Thoracic aorta (tissue), 2 donors: Measurements from ENCODE around the gene ALS2. TPM values are rescaled to one million over a fixed set of nuclear protein-coding genes. Genes with fewer than 3 reads are reported as not detected.

Source experiments
- ATAC-seq: fragments of 150-250 bp; one replicate; pipeline ENCODE4 v1.8.0; 2017; ENCODE audit warnings: low read depth; ENCODE audit not compliant: insufficient number of reproducible peaks, low FRiP score
- DNase-seq: peaks from one replicate; pipeline ENCODE4 v3.0.0-alpha.2; 2020; ENCODE audit warnings: low spot score
- H3K27ac ChIP-seq, 2 donors: fragments of 200-600 bp; sonication (generic); 1 replicate in 1 of 2; 2 replicates in 1 of 2; pipeline ENCODE4 v1.5.1; 2016; ENCODE audit warnings: mild to moderate bottlenecking in 2 of 2, moderate library complexity in 2 of 2
- H3K27me3 ChIP-seq: fragments of 200-600 bp; sonication (generic); replicated peaks from 2 replicates; pipeline ENCODE4 v1.6.0; 2016; ENCODE audit warnings: mild to moderate bottlenecking; ENCODE audit not compliant: insufficient read depth
- H3K36me3 ChIP-seq: fragments of 200-600 bp; sonication (generic); one replicate; pipeline ENCODE4 v1.5.1; 2016
- H3K4me1 ChIP-seq, 2 donors: fragments of 200-600 bp; sonication (generic); 1 replicate in 1 of 2; 2 replicates in 1 of 2; pipeline versions ENCODE4 v1.5.1 to v1.6.0; 2016; ENCODE audit warnings: low read depth in 2 of 2, mild to moderate bottlenecking in 1 of 2; ENCODE audit not compliant: control insufficient read depth in 1 of 2
- H3K4me3 ChIP-seq: fragments of 200-600 bp; sonication (generic); 2 replicates; pipeline ENCODE4 v1.5.1; 2016; ENCODE audit warnings: mild to moderate bottlenecking
- H3K9me3 ChIP-seq: fragments of 200-600 bp; sonication (generic); 2 replicates; pipeline ENCODE4 v1.5.1; 2016
- total RNA-seq, 2 donors: library from RNA; depleted of rRNA; stranded (reverse); fragments of >200 nt; gene quantifications; one replicate each; pipeline versions ENCODE4 v1.1.0 to v1.2.3, GENCODE V29; 2016
- TF ChIP-seq, protein P1 (sequence below): fragments of 200-600 bp; sonication (generic); IDR thresholded peaks from one replicate; pipeline ENCODE4 v1.5.1; 2019; ENCODE audit warnings: antibody characterized with exemption

The ALS2 gene
- total RNA-seq, 2 donors from 2014 or later, result 34.5 to 45.1 TPM

DNA sequence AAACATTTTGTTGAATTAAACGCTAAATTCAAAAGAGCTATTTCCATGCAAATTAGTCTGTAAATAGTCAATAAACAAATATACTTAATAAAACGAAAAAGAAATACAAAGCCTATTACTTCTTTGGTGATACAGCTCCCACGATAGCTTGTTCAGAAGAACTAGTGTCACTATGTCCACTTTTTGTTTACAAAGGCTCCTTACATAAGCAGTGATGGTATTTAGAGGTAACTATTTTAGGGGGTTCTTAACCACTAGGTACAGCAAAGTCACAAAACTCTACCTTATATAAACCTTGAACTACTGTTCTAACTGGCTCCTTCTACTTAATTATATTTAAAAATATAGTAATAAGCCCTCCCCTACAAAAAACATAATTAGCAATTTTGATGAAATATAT, 21.9 kb downstream of the ALS2 start:
- DNase-seq, result no peak
- Histone ChIP-seq H3K4me3 (no peak overlapping the region), H3K27ac (no peak overlapping the region), H3K27me3 (no peaks in the 10 kb centered on the region), H3K9me3 (no peaks in the 10 kb centered on the region), H3K4me1 (no peaks in the 10 kb centered on the region), H3K36me3 (peaks cover 31% of the 10 kb centered on the region)
- TF ChIP-seq, protein P1, sequence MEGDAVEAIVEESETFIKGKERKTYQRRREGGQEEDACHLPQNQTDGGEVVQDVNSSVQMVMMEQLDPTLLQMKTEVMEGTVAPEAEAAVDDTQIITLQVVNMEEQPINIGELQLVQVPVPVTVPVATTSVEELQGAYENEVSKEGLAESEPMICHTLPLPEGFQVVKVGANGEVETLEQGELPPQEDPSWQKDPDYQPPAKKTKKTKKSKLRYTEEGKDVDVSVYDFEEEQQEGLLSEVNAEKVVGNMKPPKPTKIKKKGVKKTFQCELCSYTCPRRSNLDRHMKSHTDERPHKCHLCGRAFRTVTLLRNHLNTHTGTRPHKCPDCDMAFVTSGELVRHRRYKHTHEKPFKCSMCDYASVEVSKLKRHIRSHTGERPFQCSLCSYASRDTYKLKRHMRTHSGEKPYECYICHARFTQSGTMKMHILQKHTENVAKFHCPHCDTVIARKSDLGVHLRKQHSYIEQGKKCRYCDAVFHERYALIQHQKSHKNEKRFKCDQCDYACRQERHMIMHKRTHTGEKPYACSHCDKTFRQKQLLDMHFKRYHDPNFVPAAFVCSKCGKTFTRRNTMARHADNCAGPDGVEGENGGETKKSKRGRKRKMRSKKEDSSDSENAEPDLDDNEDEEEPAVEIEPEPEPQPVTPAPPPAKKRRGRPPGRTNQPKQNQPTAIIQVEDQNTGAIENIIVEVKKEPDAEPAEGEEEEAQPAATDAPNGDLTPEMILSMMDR, result no peak
- ATAC-seq, result no peak

DNA sequence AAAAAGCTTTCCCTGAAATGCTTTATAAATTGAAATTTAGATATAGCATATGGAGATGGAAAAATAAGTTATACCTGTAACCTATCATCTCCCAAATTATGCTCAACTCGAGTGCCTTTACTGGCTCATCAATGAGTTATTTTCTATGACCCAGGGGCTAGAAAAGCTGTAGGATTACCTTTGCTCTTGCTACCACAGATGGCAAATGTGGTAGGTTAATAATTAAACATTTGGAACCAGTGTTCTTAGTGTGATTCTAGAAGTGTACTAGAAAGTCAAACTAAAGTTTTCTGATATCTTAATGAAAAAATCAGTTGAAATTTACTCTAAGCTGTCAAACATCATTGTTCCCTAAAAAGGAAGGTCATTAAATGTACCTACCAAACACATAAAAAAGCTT, 22.5 kb downstream of the ALS2 start:
- DNase-seq (no peak), ATAC-seq (no peak)
- TF ChIP-seq, protein P1, result no peak
- H3K36me3 ChIP-seq, result peaks cover 31% of the 10 kb centered on the region
- no peaks in the 10 kb centered on the region for H3K27me3 ChIP-seq
- no peak overlapping the region for H3K27ac ChIP-seq
- no peaks in the 10 kb centered on the region for H3K4me1 ChIP-seq
- H3K4me3 ChIP-seq, result no peak overlapping the region
- H3K9me3 ChIP-seq, result no peaks in the 10 kb centered on the region

DNA sequence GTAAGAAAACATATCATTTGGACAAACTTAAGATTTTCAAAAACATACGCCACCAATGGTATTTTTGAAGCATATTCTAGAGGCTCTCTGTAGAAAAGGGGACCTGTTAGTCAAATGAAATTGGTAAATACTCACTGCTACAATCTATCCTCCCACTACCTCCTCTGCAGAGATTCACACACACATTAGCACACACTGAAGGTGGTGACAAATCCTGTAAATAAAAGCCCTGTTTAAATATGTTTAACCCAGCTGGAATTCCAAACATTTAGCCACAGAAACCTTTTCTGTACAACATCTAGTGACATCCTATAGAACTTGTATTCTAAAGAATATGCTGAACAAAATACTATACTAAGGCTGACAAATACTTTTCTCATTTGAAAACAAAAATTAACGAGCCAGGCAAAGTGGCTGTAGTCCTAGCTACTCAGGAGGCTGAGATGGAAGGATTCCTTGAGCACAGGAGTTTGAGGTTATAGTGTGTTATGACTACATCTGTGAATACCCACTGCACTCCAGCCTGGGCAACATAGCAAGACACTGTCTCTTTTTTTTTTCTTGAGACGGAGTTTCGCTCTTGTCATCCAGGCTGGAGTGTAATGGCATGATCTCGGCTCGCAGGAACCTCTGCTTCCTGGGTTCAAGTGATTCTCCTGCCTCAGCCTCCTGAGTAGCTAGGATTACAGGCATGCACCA, 25.9 kb downstream of the ALS2 start:
- Histone ChIP-seq H3K36me3 (peaks cover 13% of the 10 kb centered on the region), H3K4me1 (no peaks in the 10 kb centered on the region), H3K4me3 (no peak overlapping the region), H3K27me3 (no peaks in the 10 kb centered on the region), H3K9me3 (no peaks in the 10 kb centered on the region), H3K27ac (no peak overlapping the region)
- DNase-seq (no peak), ATAC-seq (no peak)
- TF ChIP-seq, protein P1, result no peak

DNA sequence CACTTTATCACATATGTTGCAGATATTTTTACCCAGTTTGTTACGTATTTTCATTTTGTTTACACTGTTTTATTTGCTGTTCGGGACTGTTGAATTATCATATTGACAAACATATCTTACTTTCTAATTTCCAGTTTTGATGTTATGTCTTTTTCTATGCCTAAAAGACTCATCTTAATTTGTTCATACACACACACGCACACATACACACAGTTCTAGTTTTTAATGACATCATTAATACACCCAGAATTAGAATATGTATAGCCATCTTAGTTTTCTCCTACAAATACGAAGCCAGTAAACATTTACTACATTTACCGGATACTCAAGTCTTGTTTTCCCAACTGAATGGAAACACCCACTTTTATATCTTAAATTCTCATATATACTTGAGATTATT, 29.2 kb downstream of the ALS2 start:
- DNase-seq, result no peak
- Histone ChIP-seq H3K27ac (no peak overlapping the region), H3K4me1 (no peaks in the 10 kb centered on the region), H3K4me3 (no peak overlapping the region), H3K27me3 (no peaks in the 10 kb centered on the region), H3K9me3 (no peaks in the 10 kb centered on the region), H3K36me3 (peaks cover 4% of the 10 kb centered on the region)
- TF ChIP-seq, protein P1, result no peak
- ATAC-seq, result no peak

DNA sequence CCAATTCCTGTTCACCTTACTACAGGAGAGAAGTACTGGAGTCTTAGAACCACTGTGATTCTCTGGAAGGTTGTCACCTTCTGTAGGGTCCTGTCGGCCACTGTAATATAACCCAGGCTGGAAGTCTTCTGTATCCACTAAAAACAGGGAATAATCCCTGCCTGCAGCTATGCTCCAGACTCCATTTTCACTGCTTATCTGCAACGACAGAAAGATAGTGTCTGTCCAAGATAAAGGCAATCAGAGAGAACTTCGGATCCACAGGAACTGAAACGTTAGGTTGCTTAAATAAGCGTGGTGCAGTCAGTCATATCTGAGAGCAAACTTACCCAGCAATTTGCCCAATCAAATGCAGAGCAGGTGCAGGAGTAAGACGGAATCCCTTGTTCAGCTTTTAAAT, 34.2 kb downstream of the ALS2 start:
- Histone ChIP-seq H3K9me3 (no peaks in the 10 kb centered on the region), H3K36me3 (peaks cover 33% of the 10 kb centered on the region), H3K4me1 (no peaks in the 10 kb centered on the region), H3K27ac (no peak overlapping the region), H3K27me3 (no peaks in the 10 kb centered on the region), H3K4me3 (no peak overlapping the region)
- DNase-seq (no peak), ATAC-seq (no peak)
- TF ChIP-seq, protein P1, result no peak
